ENCODE results near the gene SLC8A2. TPM values are rescaled to one million over a fixed set of nuclear protein-coding genes. Genes with fewer than 3 reads are reported as not detected.

Gene SLC8A2
- total and polyA plus RNA-seq, 10 of the 15 experiments (the other 5 are each of a cell fraction or from before 2014, with no cell fraction given): not detected

DNA sequence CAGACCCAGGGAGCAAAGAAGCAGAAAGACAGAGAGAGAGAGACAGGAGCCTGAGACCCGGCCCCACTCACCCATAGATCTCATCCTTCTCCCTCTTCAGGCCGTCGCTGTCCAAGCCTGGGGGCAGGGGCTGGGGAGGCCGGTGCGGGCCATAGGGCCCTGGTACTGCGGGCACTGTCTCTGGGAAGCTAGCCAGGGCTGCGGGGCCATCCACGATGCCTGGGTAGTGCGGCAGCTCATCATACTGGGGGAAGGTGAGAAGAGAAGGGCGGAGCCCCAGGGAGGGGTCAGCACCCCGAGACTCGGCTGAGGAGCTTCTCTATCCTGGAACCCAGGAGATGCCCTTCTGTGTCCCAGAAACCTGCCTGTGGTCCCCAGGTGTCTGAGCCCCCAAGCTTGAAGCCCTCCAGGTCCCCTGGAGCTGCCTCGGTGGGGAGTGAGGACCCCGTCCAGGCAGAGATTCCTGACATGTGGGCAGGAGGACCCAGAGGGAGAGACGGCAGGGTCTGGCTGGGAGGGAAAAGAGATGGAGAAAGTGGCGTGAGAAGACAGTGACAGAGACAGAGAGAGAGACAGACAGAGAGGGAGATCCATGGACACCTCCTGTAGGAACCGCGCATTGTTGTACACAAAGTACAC lies 54.5 kb downstream of the SLC8A2 start (continued):
- TF ChIP-seq, protein P1, sequence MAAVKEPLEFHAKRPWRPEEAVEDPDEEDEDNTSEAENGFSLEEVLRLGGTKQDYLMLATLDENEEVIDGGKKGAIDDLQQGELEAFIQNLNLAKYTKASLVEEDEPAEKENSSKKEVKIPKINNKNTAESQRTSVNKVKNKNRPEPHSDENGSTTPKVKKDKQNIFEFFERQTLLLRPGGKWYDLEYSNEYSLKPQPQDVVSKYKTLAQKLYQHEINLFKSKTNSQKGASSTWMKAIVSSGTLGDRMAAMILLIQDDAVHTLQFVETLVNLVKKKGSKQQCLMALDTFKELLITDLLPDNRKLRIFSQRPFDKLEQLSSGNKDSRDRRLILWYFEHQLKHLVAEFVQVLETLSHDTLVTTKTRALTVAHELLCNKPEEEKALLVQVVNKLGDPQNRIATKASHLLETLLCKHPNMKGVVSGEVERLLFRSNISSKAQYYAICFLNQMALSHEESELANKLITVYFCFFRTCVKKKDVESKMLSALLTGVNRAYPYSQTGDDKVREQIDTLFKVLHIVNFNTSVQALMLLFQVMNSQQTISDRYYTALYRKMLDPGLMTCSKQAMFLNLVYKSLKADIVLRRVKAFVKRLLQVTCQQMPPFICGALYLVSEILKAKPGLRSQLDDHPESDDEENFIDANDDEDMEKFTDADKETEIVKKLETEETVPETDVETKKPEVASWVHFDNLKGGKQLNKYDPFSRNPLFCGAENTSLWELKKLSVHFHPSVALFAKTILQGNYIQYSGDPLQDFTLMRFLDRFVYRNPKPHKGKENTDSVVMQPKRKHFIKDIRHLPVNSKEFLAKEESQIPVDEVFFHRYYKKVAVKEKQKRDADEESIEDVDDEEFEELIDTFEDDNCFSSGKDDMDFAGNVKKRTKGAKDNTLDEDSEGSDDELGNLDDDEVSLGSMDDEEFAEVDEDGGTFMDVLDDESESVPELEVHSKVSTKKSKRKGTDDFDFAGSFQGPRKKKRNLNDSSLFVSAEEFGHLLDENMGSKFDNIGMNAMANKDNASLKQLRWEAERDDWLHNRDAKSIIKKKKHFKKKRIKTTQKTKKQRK (IDR thresholded peaks at IDR 0.05; ENCODE audit: low read depth, low read length): no peak
- TF ChIP-seq EP300 (IDR thresholded peaks at IDR 0.05; ENCODE audit: borderline replicate concordance in 1 of 2, control insufficient read depth in 1 of 2, low read depth in 2 of 2, low read length in 2 of 2) (no peak), POLR2AphosphoS2 (IDR thresholded peaks at IDR 0.05; ENCODE audit: low read depth, low read length) (no peak)

DNA sequence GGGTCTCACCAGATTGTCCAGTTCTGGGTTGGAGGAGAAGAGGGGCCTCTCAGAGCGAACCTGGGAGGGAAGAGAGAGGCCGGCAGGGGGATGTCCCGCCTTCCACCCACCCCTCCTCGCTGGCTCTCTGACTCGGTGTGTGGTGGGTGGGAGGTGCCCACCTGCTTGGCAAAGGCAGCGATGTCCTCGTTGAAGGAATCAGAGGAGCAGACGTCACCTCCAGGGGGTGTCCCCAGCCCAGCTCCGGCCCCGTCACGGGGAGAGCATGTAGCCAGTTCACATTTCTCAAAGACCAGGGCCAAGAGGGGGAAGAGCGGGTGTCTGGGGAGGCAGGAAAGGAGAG lies 55.1 kb downstream of the SLC8A2 start:
- in situ Hi-C loops (cut with MboI): no loop called here
- no peak; the same call in 2 of the 3 replicates for ATAC-seq
- Histone ChIP-seq H3K27me3 (replicated peaks in 1 of 2; ENCODE audit: control insufficient read depth in 2 of 2, insufficient read depth in 2 of 2, low read length in 1 of 2) (peaks cover 15 to 16% of the 10 kb centered on the region in 2 experiments), H3K9ac (ENCODE audit: control insufficient read depth, insufficient read depth, low read length) (no peak overlapping the region), H3K9me3 (replicated peaks; ENCODE audit: control insufficient read depth, insufficient read depth, low read length) (no peaks in the 10 kb centered on the region), H3K36me3 (ENCODE audit: control insufficient read depth in 2 of 2, insufficient read depth in 2 of 2, low read length in 1 of 2) (no peaks in the 10 kb centered on the region), H3K4me2 (ENCODE audit: control insufficient read depth, insufficient read depth) (no peak overlapping the region), H3K4me1 (ENCODE audit: control insufficient read depth, insufficient read depth, low read length) (no peaks in the 10 kb centered on the region; the same call in 1 of the 2 replicates), H2AFZ (ENCODE audit: control insufficient read depth, low read depth, low read length) (no peak overlapping the region), H3K79me2 (ENCODE audit: control insufficient read depth, insufficient read depth, low read length) (no peaks in the 10 kb centered on the region), H3K4me3 (no peak overlapping the region), H4K20me1 (ENCODE audit: control insufficient read depth, insufficient read depth) (no peaks in the 10 kb centered on the region), H3K27ac (ENCODE audit: control insufficient read depth, insufficient read depth) (no peak overlapping the region)
- SMC1A ChIA-PET (ENCODE audit: uncharacterized antibody, unreplicated experiment): no interaction called here
- CTCF ChIA-PET: interaction anchor here (0.6 to 1.5 kb wide), 2 partner anchors 132 to 856 kb away, joined by 4 read pairs; no protein-coding TSS in a partner anchor
- POLR2A ChIA-PET: no interaction called here
- 11% methylated on average over 11 of the region's 12 CpGs for WGBS (ENCODE audit: insufficient coverage, insufficient replicate concordance, low lambda C conversion rate, missing lambda C conversion rate)
- intact Hi-C loops (cut with micrococcal nuclease; ENCODE audit: unreplicated experiment): no loop called here
- RAD21 ChIA-PET (ENCODE audit: unreplicated experiment): no interaction called here
- DNase-seq (ENCODE audit: low read depth, low spot score): no peak
- BruUV-seq (replicated peaks): no TSS peak
- no peak for TF ChIP-seq MYB (IDR thresholded peaks at IDR 0.05; ENCODE audit: borderline replicate concordance, low read depth, low read length)
- no peak for TF ChIP-seq IKZF1 (conservative IDR thresholded peaks at IDR 0.05)
- no peak for FAIRE-seq
